KMS-11 (cell line): ENCODE results near the gene MRE11.
"Not testable (repeated sequence)": the region's sequence is repeated elsewhere in the genome, so short reads cannot be mapped to it uniquely, and the experiment has no call there.

Experiments used
- H2AFZ ChIP-seq: fragments of 200-600 bp; sonication (generic); 2 replicates; pipeline ENCODE4 v1.6.1; 2016; ENCODE audit warnings: antibody characterized with exemption, mixed run types, low read depth
- H3K27ac ChIP-seq: fragments of 200-600 bp; sonication (generic); 2 replicates; pipeline ENCODE4 v1.6.1; 2016; ENCODE audit warnings: mild to moderate bottlenecking, mixed run types
- H3K27me3 ChIP-seq: fragments of 200-600 bp; sonication (generic); 2 replicates; pipeline ENCODE4 v1.6.1; 2017; ENCODE audit warnings: mild to moderate bottlenecking, low read depth, mixed run types, moderate library complexity; ENCODE audit not compliant: insufficient read depth
- H3K36me3 ChIP-seq: fragments of 200-600 bp; sonication (generic); 2 replicates; pipeline ENCODE4 v1.6.1; 2017; ENCODE audit warnings: mild to moderate bottlenecking, mixed run types; ENCODE audit not compliant: insufficient read depth
- H3K4me1 ChIP-seq: fragments of 200-600 bp; sonication (generic); 2 replicates; pipeline ENCODE4 v1.6.1; 2016; ENCODE audit warnings: mild to moderate bottlenecking, low read depth, mixed run types; ENCODE audit not compliant: poor library complexity, severe bottlenecking
- H3K4me2 ChIP-seq: fragments of 200-600 bp; sonication (generic); 2 replicates; pipeline ENCODE4 v1.7.0; 2016; ENCODE audit warnings: mild to moderate bottlenecking, mixed run types
- H3K4me3 ChIP-seq: fragments of 200-600 bp; sonication (generic); IDR thresholded peaks from 2 replicates; pipeline ENCODE4 v1.6.1; 2017; ENCODE audit warnings: low read depth, low read length, mixed read lengths; ENCODE audit not compliant: insufficient read depth
- H3K79me2 ChIP-seq: fragments of 200-600 bp; sonication (generic); 2 replicates; pipeline ENCODE4 v1.6.1; 2016; ENCODE audit warnings: low read depth, mixed run types; ENCODE audit not compliant: insufficient read depth
- H3K9ac ChIP-seq: fragments of 200-600 bp; sonication (generic); 2 replicates; pipeline ENCODE4 v1.6.1; 2016; ENCODE audit warnings: mild to moderate bottlenecking, mixed run types
- H4K20me1 ChIP-seq: fragments of 200-600 bp; sonication (generic); 2 replicates; pipeline ENCODE4 v1.6.1; 2016; ENCODE audit warnings: mild to moderate bottlenecking, mixed run types; ENCODE audit not compliant: insufficient read depth
- CTCF ChIP-seq: fragments of 200-600 bp; sonication (generic); conservative IDR thresholded peaks from 2 replicates; pipeline ENCODE4 v1.6.1; 2017; ENCODE audit warnings: low read depth, mild to moderate bottlenecking, antibody characterized with exemption, low read length, moderate library complexity, mixed read lengths

Gene MRE11

GRCh38 chr11:94398101-94398500, 95.5 kb downstream of the MRE11 start:
- Histone ChIP-seq H3K4me1 (no peaks in the 10 kb centered on the region), H3K27ac (no peak overlapping the region), H3K79me2 (no peaks in the 10 kb centered on the region), H3K4me2 (no peak overlapping the region), H3K4me3 (no peak overlapping the region), H3K27me3 (no peaks in the 10 kb centered on the region), H3K36me3 (no peaks in the 10 kb centered on the region), H2AFZ (no peak overlapping the region), H4K20me1 (no peaks in the 10 kb centered on the region), H3K9ac (no peak overlapping the region)
- no peak for TF ChIP-seq CTCF

GRCh38 chr11:94396282-94396681, 97.4 kb downstream of the MRE11 start:
- Histone ChIP-seq H3K79me2 (no peaks in the 10 kb centered on the region), H3K27me3 (no peaks in the 10 kb centered on the region), H3K9ac (no peak overlapping the region), H3K4me3 (no peak overlapping the region), H4K20me1 (no peaks in the 10 kb centered on the region), H3K27ac (no peak overlapping the region), H3K36me3 (no peaks in the 10 kb centered on the region), H3K4me2 (no peak overlapping the region), H2AFZ (no peak overlapping the region), H3K4me1 (no peaks in the 10 kb centered on the region)
- TF ChIP-seq CTCF, result no peak

GRCh38 chr11:94391937-94392336, 101.7 kb downstream of the MRE11 start:
- not testable (repeated sequence) for H3K9ac ChIP-seq, H4K20me1 ChIP-seq, H2AFZ ChIP-seq, H3K27ac ChIP-seq, H3K4me2 ChIP-seq, H3K36me3 ChIP-seq, H3K4me3 ChIP-seq, H3K79me2 ChIP-seq, H3K4me1 ChIP-seq, H3K27me3 ChIP-seq

GRCh38 chr11:94379613-94380012, 114.0 kb downstream of the MRE11 start:
- Histone ChIP-seq H3K4me2 (no peak overlapping the region), H3K9ac (no peak overlapping the region), H4K20me1 (no peaks in the 10 kb centered on the region), H3K4me1 (no peaks in the 10 kb centered on the region), H3K79me2 (no peaks in the 10 kb centered on the region), H3K36me3 (no peaks in the 10 kb centered on the region), H3K27me3 (no peaks in the 10 kb centered on the region), H3K27ac (no peak overlapping the region), H2AFZ (no peak overlapping the region), H3K4me3 (no peak overlapping the region)
- no peak for TF ChIP-seq CTCF

GRCh38 chr11:94376841-94377240, 116.8 kb downstream of the MRE11 start:
- H4K20me1 ChIP-seq, result no peaks in the 10 kb centered on the region
- no peak overlapping the region for H3K27ac ChIP-seq
- no peak overlapping the region for H3K4me3 ChIP-seq
- no peaks in the 10 kb centered on the region for H3K79me2 ChIP-seq
- H3K9ac ChIP-seq, result no peak overlapping the region
- H3K4me2 ChIP-seq, result no peak overlapping the region
- TF ChIP-seq CTCF, result no peak
- no peaks in the 10 kb centered on the region for H3K4me1 ChIP-seq
- H3K27me3 ChIP-seq, result no peaks in the 10 kb centered on the region
- H3K36me3 ChIP-seq, result no peaks in the 10 kb centered on the region
- H2AFZ ChIP-seq, result no peak overlapping the region

- H3K4me2 ChIP-seq, result not testable (repeated sequence)
Observed at GRCh38 chr11:94370576-94370975, 123.1 kb downstream of the MRE11 start.

More at GRCh38 chr11:94370576-94370975, 123.1 kb downstream of the MRE11 start:
- not testable (repeated sequence) for H3K27ac ChIP-seq, H3K4me3 ChIP-seq, H3K4me1 ChIP-seq, H3K27me3 ChIP-seq, H4K20me1 ChIP-seq, H3K36me3 ChIP-seq, H3K9ac ChIP-seq, H3K79me2 ChIP-seq, H2AFZ ChIP-seq
